Osteocyte (in vitro differentiated cells): ENCODE measurements around the gene RNF215. TPM values are rescaled to one million over a fixed set of nuclear protein-coding genes. Genes with fewer than 3 reads are reported as not detected.

Experiments used
- DNase-seq: peaks from one replicate; pipeline ENCODE4 v3.0.0; 2021; ENCODE audit warnings: mixed read lengths; ENCODE audit not compliant: unreplicated experiment; ENCODE audit errors: extremely low spot score
- H3K27ac Mint-ChIP-seq: one replicate; pipeline ENCODE4 v1.8.0; 2021; ENCODE audit warnings: mild to moderate bottlenecking, mixed read lengths; ENCODE audit not compliant: unreplicated experiment
- H3K27me3 Mint-ChIP-seq: one replicate; pipeline ENCODE4 v1.8.0; 2021; ENCODE audit warnings: mixed read lengths; ENCODE audit not compliant: unreplicated experiment
- H3K36me3 Mint-ChIP-seq: one replicate; pipeline ENCODE4 v1.8.0; 2021; ENCODE audit warnings: mixed read lengths; ENCODE audit not compliant: unreplicated experiment
- H3K4me1 Mint-ChIP-seq: one replicate; pipeline ENCODE4 v1.8.0; 2021; ENCODE audit warnings: mixed read lengths; ENCODE audit not compliant: unreplicated experiment
- H3K4me3 Mint-ChIP-seq: one replicate; pipeline ENCODE4 v1.8.0; 2021; ENCODE audit warnings: mild to moderate bottlenecking, moderate library complexity, mixed read lengths; ENCODE audit not compliant: unreplicated experiment
- H3K9me3 Mint-ChIP-seq: one replicate; pipeline ENCODE4 v1.8.0; 2021; ENCODE audit warnings: mixed read lengths; ENCODE audit not compliant: unreplicated experiment
- long read RNA-seq: library from polyadenylated mRNA; unstranded; transcript quantifications from one replicate; pipeline ENCODE4 v2.0.0, GENCODE V29; 2021
- total RNA-seq: library from RNA; stranded (reverse); gene quantifications from 2 replicates; pipeline ENCODE4 v1.2.1, GENCODE V29; 2021
- TF ChIP-seq, protein P1 (sequence below): fragments of 200-600 bp; sonication (generic); IDR thresholded peaks from 2 replicates; pipeline ENCODE4 v1.5.0; 2021; ENCODE audit warnings: antibody characterized with exemption, mild to moderate bottlenecking, moderate library complexity

Gene RNF215
- 36.1 and 36.6 TPM in 2 replicates for total RNA-seq
- long read RNA-seq, partial matches to known transcripts = 0 of 3 reads
- long read RNA-seq, other reads (novel, unspliced or antisense) = 2 of 3 reads

DNA sequence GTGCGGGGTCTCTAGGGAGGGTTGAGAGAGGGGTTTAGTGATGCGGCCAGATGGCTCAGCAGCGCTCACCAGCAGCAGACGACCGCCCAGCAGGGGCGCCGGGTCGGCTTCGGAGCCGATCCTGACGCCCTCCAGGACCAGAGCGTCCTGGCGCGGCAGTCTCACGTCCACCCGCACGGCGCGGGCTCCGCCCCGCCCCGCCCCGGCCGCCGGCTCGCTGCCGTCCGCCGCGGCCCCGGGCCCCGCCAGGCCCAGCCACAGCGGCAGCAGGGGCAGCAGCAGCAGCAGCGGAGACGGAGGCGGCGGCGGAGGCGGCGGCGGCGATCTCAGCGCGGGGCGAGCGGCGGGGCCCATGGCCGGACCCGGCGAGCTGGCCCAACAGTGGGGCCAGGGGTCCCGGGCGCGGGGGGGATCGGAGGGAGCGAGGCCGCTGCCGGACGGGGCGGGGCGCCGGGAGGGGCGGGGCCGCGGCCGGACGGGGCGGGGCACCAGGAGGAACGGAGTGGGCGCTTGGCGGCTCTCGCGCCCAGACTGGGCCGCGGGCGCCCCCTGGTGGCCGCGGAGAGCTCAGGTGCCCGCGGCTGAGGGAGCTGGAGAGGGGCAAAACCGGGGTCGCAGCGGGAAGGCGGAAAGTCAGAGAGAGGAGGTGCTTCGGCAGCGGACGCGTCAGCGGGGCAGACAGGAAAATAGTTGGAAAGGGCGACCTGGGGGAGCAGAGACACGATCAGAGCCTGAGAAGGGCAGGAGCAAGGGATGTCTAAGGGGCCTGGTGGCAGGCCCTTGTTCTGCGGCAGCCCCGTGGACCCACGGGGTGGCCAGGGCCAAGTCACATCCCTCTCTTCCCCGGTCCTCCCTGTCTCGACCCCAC is at the start of gene RNF215:
TSS of gene RNF215 (minus strand) at position 452 of the 868 bp plus-strand sequence. CDS start at position 354, 98 bp downstream.
- H3K27ac Mint-ChIP-seq = peak within 1 kb of the TSS; percentile 89
- DNase-seq = peak; percentile 96

GRCh38 chr22:30436196-30436595 is 49.0 kb upstream of the RNF215 start:
- no peak for DNase-seq
- H3K9me3 Mint-ChIP-seq = no peaks in the 10 kb centered on the region

More for the DNA sequence above, at the start of gene RNF215:
- no peaks in the 10 kb centered on the region for H3K9me3 Mint-ChIP-seq
- no peaks in the 10 kb centered on the region for H3K27me3 Mint-ChIP-seq
- peak within 1 kb of the TSS; percentile 84 for H3K4me3 Mint-ChIP-seq
- peaks cover 7% of the 10 kb centered on the region for H3K36me3 Mint-ChIP-seq
- peaks cover 14% of the 10 kb centered on the region for H3K4me1 Mint-ChIP-seq
- TF ChIP-seq, protein P1, sequence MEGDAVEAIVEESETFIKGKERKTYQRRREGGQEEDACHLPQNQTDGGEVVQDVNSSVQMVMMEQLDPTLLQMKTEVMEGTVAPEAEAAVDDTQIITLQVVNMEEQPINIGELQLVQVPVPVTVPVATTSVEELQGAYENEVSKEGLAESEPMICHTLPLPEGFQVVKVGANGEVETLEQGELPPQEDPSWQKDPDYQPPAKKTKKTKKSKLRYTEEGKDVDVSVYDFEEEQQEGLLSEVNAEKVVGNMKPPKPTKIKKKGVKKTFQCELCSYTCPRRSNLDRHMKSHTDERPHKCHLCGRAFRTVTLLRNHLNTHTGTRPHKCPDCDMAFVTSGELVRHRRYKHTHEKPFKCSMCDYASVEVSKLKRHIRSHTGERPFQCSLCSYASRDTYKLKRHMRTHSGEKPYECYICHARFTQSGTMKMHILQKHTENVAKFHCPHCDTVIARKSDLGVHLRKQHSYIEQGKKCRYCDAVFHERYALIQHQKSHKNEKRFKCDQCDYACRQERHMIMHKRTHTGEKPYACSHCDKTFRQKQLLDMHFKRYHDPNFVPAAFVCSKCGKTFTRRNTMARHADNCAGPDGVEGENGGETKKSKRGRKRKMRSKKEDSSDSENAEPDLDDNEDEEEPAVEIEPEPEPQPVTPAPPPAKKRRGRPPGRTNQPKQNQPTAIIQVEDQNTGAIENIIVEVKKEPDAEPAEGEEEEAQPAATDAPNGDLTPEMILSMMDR = peak; percentile 94

DNA sequence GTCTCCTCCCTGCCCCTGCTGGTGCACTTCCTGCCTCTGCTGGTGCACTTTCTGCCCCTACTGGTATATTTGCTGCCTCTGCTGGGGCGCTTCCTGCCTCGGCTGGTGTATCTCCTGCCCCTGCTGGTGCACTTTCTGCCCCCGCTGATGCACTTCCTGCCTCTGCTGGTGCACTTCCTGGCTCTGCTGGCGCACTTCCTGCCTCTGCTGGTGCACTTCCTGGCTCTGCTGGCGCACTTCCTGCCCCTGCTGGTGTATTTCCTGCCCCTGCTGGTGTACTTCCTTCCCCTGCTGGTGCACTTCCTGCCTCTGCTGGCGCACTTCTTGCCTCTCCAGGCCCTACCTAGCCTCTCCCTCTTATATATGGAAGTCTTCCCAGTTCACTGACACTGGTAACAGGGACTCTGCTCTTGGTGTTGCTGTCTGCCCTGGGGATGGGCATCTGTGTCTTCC is 48.5 kb upstream of the RNF215 start:
- Mint-ChIP-seq H3K4me1 (no peaks in the 10 kb centered on the region), H3K36me3 (no peaks in the 10 kb centered on the region), H3K9me3 (no peaks in the 10 kb centered on the region), H3K4me3 (no peak overlapping the region), H3K27ac (no peak overlapping the region), H3K27me3 (peaks cover 7% of the 10 kb centered on the region)
- TF ChIP-seq, protein P1 = no peak
- no peak for DNase-seq

More at GRCh38 chr22:30436196-30436595, 49.0 kb upstream of the RNF215 start:
- TF ChIP-seq, protein P1 = no peak
- Mint-ChIP-seq H3K36me3 (no peaks in the 10 kb centered on the region), H3K27ac (no peak overlapping the region), H3K4me1 (no peaks in the 10 kb centered on the region), H3K27me3 (peaks cover 11% of the 10 kb centered on the region), H3K4me3 (no peak overlapping the region)

DNA sequence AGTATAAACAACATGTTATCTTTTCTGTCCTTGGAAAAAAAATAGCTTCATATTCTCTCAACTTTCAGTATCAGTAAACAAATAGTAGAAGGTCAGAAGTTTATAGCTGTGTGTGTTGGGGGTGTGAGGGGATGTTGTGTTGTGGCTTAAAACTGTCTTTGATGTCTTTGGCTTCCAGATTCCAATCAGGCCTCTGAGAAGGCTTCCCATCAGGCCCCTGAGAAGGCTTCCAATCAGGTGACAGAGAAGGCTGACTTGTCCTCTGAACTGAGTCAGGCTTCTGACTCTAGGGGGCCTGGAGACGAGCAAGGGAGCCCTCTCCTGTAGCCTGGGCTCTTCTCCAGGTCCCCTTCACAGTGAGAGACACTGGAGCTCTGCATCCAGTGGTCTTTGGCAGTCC is 47.6 kb upstream of the RNF215 start:
- TF ChIP-seq, protein P1 = no peak
- peaks cover 3% of the 10 kb centered on the region for H3K27me3 Mint-ChIP-seq

GRCh38 chr22:30433773-30434172 is 46.6 kb upstream of the RNF215 start:
- TF ChIP-seq, protein P1 = no peak
- no peaks in the 10 kb centered on the region for H3K9me3 Mint-ChIP-seq
- no peak overlapping the region for H3K27ac Mint-ChIP-seq
- no peak for DNase-seq
- H3K4me1 Mint-ChIP-seq = no peaks in the 10 kb centered on the region
- peaks cover 3% of the 10 kb centered on the region for H3K27me3 Mint-ChIP-seq
- H3K36me3 Mint-ChIP-seq = no peaks in the 10 kb centered on the region
- no peak overlapping the region for H3K4me3 Mint-ChIP-seq

More for the DNA sequence above, 47.6 kb upstream of the RNF215 start:
- no peak overlapping the region for H3K4me3 Mint-ChIP-seq
- no peak overlapping the region for H3K27ac Mint-ChIP-seq
- H3K36me3 Mint-ChIP-seq = no peaks in the 10 kb centered on the region
- DNase-seq = no peak
- H3K4me1 Mint-ChIP-seq = no peaks in the 10 kb centered on the region
- H3K9me3 Mint-ChIP-seq = no peaks in the 10 kb centered on the region
